GM08714 (cell line): ENCODE results near the gene SEMA3D.

Experiments used
- H3K4me3 ChIP-seq: fragments of 200-500 bp; sonication (Bioruptor generic); 2 replicates; pipeline ENCODE4 v1.5.1; 2014; ENCODE audit warnings: mild to moderate bottlenecking, low read length, inconsistent platforms
- ZNF274 ChIP-seq: IDR thresholded peaks from 2 replicates; pipeline ENCODE4 v1.6.1; 2012; ENCODE audit warnings: mild to moderate bottlenecking, low read depth, low read length

Gene SEMA3D

DNA sequence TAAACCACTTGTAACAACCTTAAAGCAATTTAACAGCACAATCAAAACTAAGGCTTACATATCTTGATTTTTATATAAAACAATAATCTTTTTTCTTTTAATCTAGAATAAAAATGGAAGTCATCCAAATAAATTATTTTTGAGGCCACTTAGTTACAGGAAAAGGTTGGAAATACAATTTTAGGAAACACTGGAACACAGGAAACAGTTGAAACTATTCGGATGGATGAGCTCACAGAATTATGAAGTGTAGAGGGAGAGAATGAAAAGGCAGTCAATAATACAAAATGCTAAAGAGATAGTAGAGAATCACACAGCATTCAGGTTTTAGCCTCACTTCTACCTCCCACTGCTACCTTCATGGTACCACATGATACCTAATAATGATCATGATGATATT lies 124.2 kb downstream of the SEMA3D start:
- no peak overlapping the region for H3K4me3 ChIP-seq
- no peak for TF ChIP-seq ZNF274

DNA sequence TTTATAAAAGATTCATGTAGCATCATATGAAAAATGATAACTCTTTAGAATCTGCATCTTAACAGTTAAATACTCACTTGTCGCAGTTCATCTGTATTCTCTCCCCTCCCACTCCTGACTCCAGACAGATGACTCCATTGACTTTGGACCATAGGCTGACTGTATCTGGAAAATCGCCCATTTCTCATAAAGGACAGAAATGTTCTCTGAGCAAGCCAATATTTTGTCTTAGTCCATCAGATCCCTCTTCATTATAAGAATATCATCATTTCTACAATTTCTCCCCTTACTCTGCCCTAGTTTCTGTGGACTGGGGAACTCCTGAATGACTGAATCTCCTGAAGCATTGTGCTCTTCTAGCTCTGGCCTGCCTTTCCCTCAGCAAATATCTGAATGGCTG lies 125.4 kb downstream of the SEMA3D start:
- TF ChIP-seq ZNF274, result no peak
- no peak overlapping the region for H3K4me3 ChIP-seq

DNA sequence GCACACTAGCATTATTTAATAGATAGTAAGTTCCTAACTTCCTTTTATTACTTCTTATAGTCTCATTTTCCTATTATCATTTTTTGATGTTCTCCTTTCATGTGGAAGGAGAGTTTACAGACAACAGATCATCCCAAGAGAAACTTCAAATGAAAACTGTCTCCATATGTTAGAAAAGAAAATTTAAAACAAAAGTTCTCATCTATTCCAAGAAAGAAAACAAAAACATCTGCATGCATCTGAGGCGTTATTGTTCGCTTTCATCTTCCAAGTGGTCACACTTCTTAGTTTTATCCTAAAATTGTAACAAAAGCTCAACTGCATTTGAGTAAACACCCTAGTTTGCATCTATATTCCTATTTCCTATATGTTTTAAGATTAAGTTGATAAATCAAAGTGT lies 126.2 kb downstream of the SEMA3D start:
- H3K4me3 ChIP-seq, result no peak overlapping the region
- TF ChIP-seq ZNF274, result no peak

GRCh38 chr7:85055906-85056305 lies 130.9 kb downstream of the SEMA3D start:
- TF ChIP-seq ZNF274, result no peak
- H3K4me3 ChIP-seq, result no peak overlapping the region

DNA sequence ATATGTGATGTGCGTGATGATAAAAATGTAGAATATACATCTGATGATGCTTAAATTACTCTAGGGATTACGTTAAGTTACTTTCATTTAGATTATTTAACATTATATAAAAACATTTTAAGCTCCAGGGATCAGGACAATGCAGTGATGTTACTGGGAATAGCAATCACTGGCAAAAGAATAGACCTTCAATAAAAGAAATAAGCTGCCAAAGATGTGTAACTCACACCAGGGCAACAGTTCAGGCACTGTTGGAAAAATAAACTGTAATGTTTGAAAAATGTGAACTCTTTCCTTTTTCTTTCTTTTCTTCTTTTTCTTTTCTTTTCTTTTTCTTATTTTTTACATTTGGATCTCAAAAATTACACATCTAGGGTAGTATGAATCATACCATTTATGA lies 131.7 kb downstream of the SEMA3D start:
- no peak overlapping the region for H3K4me3 ChIP-seq

DNA sequence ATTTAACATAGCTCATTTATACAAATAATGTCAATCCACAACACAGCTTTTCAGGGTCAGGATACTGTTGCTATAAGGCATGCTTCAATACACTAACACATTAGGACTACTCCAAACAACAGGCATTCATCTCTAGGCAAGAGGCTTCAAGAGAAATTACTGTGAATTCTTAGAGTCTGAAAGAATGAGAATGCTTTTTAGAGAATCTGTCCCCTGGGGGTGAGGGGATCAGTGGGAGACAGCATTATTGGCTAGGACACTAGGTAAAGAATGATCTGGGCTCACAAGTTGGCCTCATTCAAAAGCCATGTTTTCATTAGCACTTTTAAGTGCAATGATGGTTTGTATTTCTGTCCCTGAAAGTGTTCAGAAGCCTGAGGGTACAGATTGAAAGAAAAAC lies 132.6 kb downstream of the SEMA3D start:
- TF ChIP-seq ZNF274, result no peak
- no peak overlapping the region for H3K4me3 ChIP-seq

More for the DNA sequence above, 131.7 kb downstream of the SEMA3D start:
- TF ChIP-seq ZNF274, result no peak

DNA sequence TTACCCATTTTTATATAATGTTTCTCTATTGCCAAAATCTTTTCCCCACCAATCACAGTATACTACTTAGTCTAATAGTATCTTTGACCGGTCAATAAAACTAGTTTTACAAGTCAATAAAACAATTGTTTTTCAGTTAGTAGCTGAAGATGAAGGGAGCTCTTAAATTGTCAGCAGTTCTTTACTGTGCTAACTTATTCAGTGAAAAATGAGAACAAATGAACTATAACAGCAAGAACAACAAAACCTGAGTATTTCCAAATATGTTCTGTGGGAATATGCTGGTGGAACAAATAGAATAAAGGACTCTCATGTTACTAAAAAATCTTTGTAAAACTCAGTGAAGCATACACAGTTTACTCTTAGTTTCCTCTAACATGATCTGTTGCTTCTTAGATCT lies 134.0 kb downstream of the SEMA3D start:
- no peak for TF ChIP-seq ZNF274
- H3K4me3 ChIP-seq, result no peak overlapping the region

GRCh38 chr7:85052056-85052737 lies 134.7 kb downstream of the SEMA3D start:
- H3K4me3 ChIP-seq, result no peak overlapping the region

DNA sequence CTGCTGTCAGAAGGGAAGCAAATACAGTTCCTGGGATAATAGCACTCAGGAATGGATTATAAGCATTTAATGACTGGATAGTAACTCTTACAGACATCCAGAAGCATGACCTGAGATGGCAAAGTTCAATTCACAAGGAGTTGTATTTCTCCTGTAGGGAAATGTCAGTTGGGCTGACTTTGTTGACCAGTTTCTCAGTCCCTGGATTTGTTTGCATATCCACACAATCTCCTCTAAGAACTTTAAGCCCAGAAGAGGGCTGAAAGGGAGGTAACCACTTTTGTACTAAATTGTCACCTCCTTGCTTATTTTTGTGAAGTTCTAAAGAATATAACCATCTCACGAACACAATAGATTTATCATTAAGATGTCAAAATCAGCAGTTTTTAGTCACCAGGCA lies 140.3 kb downstream of the SEMA3D start:
- no peak for TF ChIP-seq ZNF274
- H3K4me3 ChIP-seq, result no peak overlapping the region

More at GRCh38 chr7:85052056-85052737, 134.7 kb downstream of the SEMA3D start:
- no peak for TF ChIP-seq ZNF274

- no peak for TF ChIP-seq ZNF274
- no peak overlapping the region for H3K4me3 ChIP-seq
Observed at GRCh38 chr7:85041605-85042216, 145.1 kb downstream of the SEMA3D start.

DNA sequence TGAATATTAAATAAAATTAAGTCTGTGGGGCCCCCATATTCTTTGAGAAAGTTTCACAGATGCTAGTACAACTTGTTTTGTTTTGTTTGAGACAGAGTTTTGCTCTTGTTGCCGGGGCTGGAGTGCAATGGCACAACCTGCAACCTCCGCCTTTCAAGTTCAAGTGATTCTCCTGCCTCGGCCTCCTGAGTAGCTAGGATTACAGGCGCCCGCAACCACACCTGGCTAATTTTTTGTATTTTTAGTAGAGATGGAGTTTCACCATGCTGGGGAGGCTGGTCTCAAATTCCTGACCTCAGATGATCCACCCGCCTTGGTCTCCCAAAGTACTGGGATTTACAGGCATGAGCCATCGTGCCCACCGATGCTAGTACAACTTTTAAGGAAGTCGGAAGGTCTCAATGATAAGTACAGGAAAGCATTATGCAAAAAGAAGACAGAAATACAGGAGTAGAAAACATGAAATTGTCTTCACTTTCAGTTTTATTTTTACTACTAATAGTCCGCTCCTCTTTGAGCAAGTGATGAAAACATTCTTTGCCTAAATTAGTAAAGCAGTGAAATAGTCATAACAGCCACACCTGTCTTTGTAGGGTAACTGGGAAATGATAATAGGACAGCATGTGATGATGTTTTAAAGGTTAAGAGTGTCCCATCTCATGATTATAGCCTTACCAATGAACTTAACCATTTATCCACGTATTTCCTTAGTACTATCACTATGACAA lies 147.5 kb downstream of the SEMA3D start:
- no peak overlapping the region for H3K4me3 ChIP-seq
- TF ChIP-seq ZNF274, result no peak

GRCh38 chr7:85038466-85038865 lies 148.4 kb downstream of the SEMA3D start:
- no peak for TF ChIP-seq ZNF274
- no peak overlapping the region for H3K4me3 ChIP-seq

GRCh38 chr7:85033263-85033662 lies 153.6 kb downstream of the SEMA3D start:
- H3K4me3 ChIP-seq, result no peak overlapping the region
- no peak for TF ChIP-seq ZNF274

DNA sequence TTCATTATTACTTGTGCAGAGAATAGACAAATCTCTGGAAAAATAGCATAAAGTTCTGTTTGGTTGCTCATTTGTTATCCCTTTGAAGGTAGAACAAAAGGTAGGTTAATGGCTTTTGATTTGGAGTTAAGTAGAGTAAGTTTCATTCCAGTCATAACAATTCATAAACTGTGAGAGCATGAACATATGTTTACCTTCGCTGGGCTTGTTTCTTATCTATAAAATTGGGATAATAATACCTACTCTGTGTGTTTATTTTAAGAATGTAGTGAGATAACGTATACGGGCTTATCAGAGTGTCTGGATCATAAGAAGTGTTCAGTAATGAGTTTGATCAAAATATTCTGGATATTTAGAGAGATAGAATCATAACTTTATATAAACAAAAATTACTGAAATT lies 155.4 kb downstream of the SEMA3D start:
- TF ChIP-seq ZNF274, result no peak
- no peak overlapping the region for H3K4me3 ChIP-seq

- no peak overlapping the region for H3K4me3 ChIP-seq
- no peak for TF ChIP-seq ZNF274
Observed at GRCh38 chr7:85030893-85031292, 156.0 kb downstream of the SEMA3D start.
